Immature natural killer cell (primary cell): Measurements from ENCODE around the gene TMEM108. TPM values are rescaled to one million over a fixed set of nuclear protein-coding genes. Genes with fewer than 3 reads are reported as not detected.
A peak's percentile ranks its signal among the peaks of the same experiment; 100 is the strongest.

ENCODE experiments used
- DNase-seq, 3 donors: peaks; one replicate each; pipeline ENCODE4 v3.0.0; 2022; ENCODE audit warnings: mixed read lengths in 1 of 3
- H3K27ac Mint-ChIP-seq, 6 donors: one replicate each; pipeline ENCODE4 v1.8.0; 2020; ENCODE audit warnings: mixed read lengths in 6 of 6, mild to moderate bottlenecking in 5 of 6, inconsistent platforms in 4 of 6, moderate library complexity in 3 of 6
- H3K27me3 Mint-ChIP-seq, 3 donors: one replicate each; pipeline ENCODE4 v1.8.0; 2020 to 2021; ENCODE audit warnings: low read depth in 3 of 3, mild to moderate bottlenecking in 3 of 3, mixed read lengths in 3 of 3, moderate library complexity in 3 of 3, inconsistent platforms in 1 of 3
- H3K36me3 Mint-ChIP-seq, 3 donors: one replicate each; pipeline ENCODE4 v1.8.0; 2020; ENCODE audit warnings: mixed read lengths in 3 of 3, inconsistent platforms in 2 of 3, mild to moderate bottlenecking in 2 of 3
- H3K4me1 Mint-ChIP-seq, 2 donors: one replicate each; pipeline ENCODE4 v1.8.0; 2020; ENCODE audit warnings: inconsistent platforms in 2 of 2, mild to moderate bottlenecking in 2 of 2, mixed read lengths in 2 of 2, moderate library complexity in 1 of 2
- H3K4me3 Mint-ChIP-seq, 5 donors: one replicate each; pipeline ENCODE4 v1.8.0; 2020; ENCODE audit warnings: mild to moderate bottlenecking in 5 of 5, mixed read lengths in 5 of 5, inconsistent platforms in 3 of 5, moderate library complexity in 3 of 5
- H3K9me3 Mint-ChIP-seq, 6 donors: one replicate each; pipeline ENCODE4 v1.8.0; 2020; ENCODE audit warnings: mild to moderate bottlenecking in 6 of 6, mixed read lengths in 6 of 6, inconsistent platforms in 4 of 6, moderate library complexity in 3 of 6
- polyA plus RNA-seq, 3 donors: library from polyadenylated mRNA; unstranded; fragments of 300-500 nt; fragmentation: Illumina TruSeq; gene quantifications; one replicate each; pipeline ENCODE4 v1.2.3, GENCODE V29; 2021

TMEM108 gene
- polyA plus RNA-seq, 3 donors from 2014 or later = 0.16 TPM; not detected in 2

- Mint-ChIP-seq H3K27me3 (peaks cover 4 to 21% (median 4%) of the 10 kb centered on the region in 3 donors), H3K4me1 (no peaks in the 10 kb centered on the region), H3K4me3 (no peak overlapping the region), H3K9me3 (no peaks in the 10 kb centered on the region), H3K27ac (no peak overlapping the region), H3K36me3 (no peaks in the 10 kb centered on the region)
- no peak for DNase-seq
Measured at GRCh38 chr3:133424937-133425869, 387.0 kb downstream of the TMEM108 start.

GRCh38 chr3:133425898-133426297 is 387.7 kb downstream of the TMEM108 start:
- H3K4me1 Mint-ChIP-seq = no peaks in the 10 kb centered on the region
- no peaks in the 10 kb centered on the region for H3K9me3 Mint-ChIP-seq
- no peak for DNase-seq
- H3K27me3 Mint-ChIP-seq = peaks cover 4 to 21% (median 4%) of the 10 kb centered on the region in 3 donors
- no peaks in the 10 kb centered on the region for H3K36me3 Mint-ChIP-seq
- no peak overlapping the region for H3K4me3 Mint-ChIP-seq
- H3K27ac Mint-ChIP-seq = no peak overlapping the region

- no peaks in the 10 kb centered on the region for H3K4me1 Mint-ChIP-seq
- H3K27ac Mint-ChIP-seq = no peak overlapping the region
- H3K27me3 Mint-ChIP-seq = peaks cover 4 to 20% (median 4%) of the 10 kb centered on the region in 3 donors
- H3K36me3 Mint-ChIP-seq = no peaks in the 10 kb centered on the region
- H3K4me3 Mint-ChIP-seq = no peak overlapping the region
- DNase-seq = no peak
- no peaks in the 10 kb centered on the region for H3K9me3 Mint-ChIP-seq
Measured at GRCh38 chr3:133426721-133427120, 388.5 kb downstream of the TMEM108 start.

GRCh38 chr3:133428552-133428951 is 390.4 kb downstream of the TMEM108 start:
- no peaks in the 10 kb centered on the region for H3K9me3 Mint-ChIP-seq
- H3K27me3 Mint-ChIP-seq = peaks cover 2 to 16% (median 4%) of the 10 kb centered on the region in 3 donors
- no peak overlapping the region for H3K27ac Mint-ChIP-seq
- no peaks in the 10 kb centered on the region for H3K36me3 Mint-ChIP-seq
- H3K4me3 Mint-ChIP-seq = no peak overlapping the region
- no peak for DNase-seq
- no peaks in the 10 kb centered on the region for H3K4me1 Mint-ChIP-seq

- H3K36me3 Mint-ChIP-seq = no peaks in the 10 kb centered on the region
- H3K4me3 Mint-ChIP-seq = no peak overlapping the region
- no peaks in the 10 kb centered on the region for H3K9me3 Mint-ChIP-seq
- DNase-seq = no peak
- H3K4me1 Mint-ChIP-seq = no peaks in the 10 kb centered on the region
- no peak overlapping the region for H3K27ac Mint-ChIP-seq
- peaks cover 0 to 16% (median 4%) of the 10 kb centered on the region in 3 donors for H3K27me3 Mint-ChIP-seq
Measured at GRCh38 chr3:133429063-133429462, 390.9 kb downstream of the TMEM108 start.

GRCh38 chr3:133439563-133439962 is 401.4 kb downstream of the TMEM108 start:
- H3K36me3 Mint-ChIP-seq = peaks cover 0 to 5% (median 0%) of the 10 kb centered on the region in 3 donors
- DNase-seq = no peak
- peaks cover 0 to 5% (median 2%) of the 10 kb centered on the region in 3 donors for H3K27me3 Mint-ChIP-seq
- H3K27ac Mint-ChIP-seq = peak overlapping the region in 1 of 6 donors; percentile 24
- H3K4me3 Mint-ChIP-seq = no peak overlapping the region
- peaks cover 14 to 17% of the 10 kb centered on the region in 2 donors for H3K4me1 Mint-ChIP-seq
- no peaks in the 10 kb centered on the region for H3K9me3 Mint-ChIP-seq

GRCh38 chr3:133440652-133441051 is 402.5 kb downstream of the TMEM108 start:
- Mint-ChIP-seq H3K36me3 (peaks cover 0 to 5% (median 0%) of the 10 kb centered on the region in 3 donors), H3K9me3 (no peaks in the 10 kb centered on the region), H3K27ac (no peak overlapping the region), H3K4me1 (peaks cover 14 to 17% of the 10 kb centered on the region in 2 donors), H3K27me3 (peaks cover under 1 to 5% (median 2%) of the 10 kb centered on the region in 3 donors), H3K4me3 (no peak overlapping the region)
- DNase-seq = no peak

- peak overlapping the region; percentile 72 to 89 (median 81) for H3K4me3 Mint-ChIP-seq
- DNase-seq = peak in 2 of 3 donors; percentile 17 to 30
- peaks cover 14 to 17% of the 10 kb centered on the region in 2 donors for H3K4me1 Mint-ChIP-seq
- peaks cover 0 to 5% (median 0%) of the 10 kb centered on the region in 3 donors for H3K36me3 Mint-ChIP-seq
- peaks cover 2 to 5% (median 2%) of the 10 kb centered on the region in 3 donors for H3K27me3 Mint-ChIP-seq
- no peaks in the 10 kb centered on the region for H3K9me3 Mint-ChIP-seq
- peak overlapping the region; percentile 60 to 94 (median 90) for H3K27ac Mint-ChIP-seq
Measured at GRCh38 chr3:133441867-133442270, 403.7 kb downstream of the TMEM108 start.

GRCh38 chr3:133442518-133442917 is 404.3 kb downstream of the TMEM108 start:
- peaks cover 14 to 17% of the 10 kb centered on the region in 2 donors for H3K4me1 Mint-ChIP-seq
- peak overlapping the region in 1 of 5 donors; percentile 89 for H3K4me3 Mint-ChIP-seq
- peaks cover 0 to 5% (median 0%) of the 10 kb centered on the region in 3 donors for H3K36me3 Mint-ChIP-seq
- peak overlapping the region in 5 of 6 donors; percentile 4 to 94 (median 88) for H3K27ac Mint-ChIP-seq
- H3K9me3 Mint-ChIP-seq = no peaks in the 10 kb centered on the region
- no peak for DNase-seq
- peaks cover 2 to 5% (median 2%) of the 10 kb centered on the region in 3 donors for H3K27me3 Mint-ChIP-seq

- DNase-seq = no peak
- Mint-ChIP-seq H3K27me3 (peaks cover 2% of the 10 kb centered on the region in 3 donors), H3K9me3 (no peaks in the 10 kb centered on the region), H3K36me3 (peaks cover 0 to 5% (median 0%) of the 10 kb centered on the region in 3 donors), H3K4me1 (peaks cover 14 to 17% of the 10 kb centered on the region in 2 donors), H3K4me3 (no peak overlapping the region), H3K27ac (peak overlapping the region in 1 of 6 donors; percentile 5)
Measured at GRCh38 chr3:133443649-133444422, 405.6 kb downstream of the TMEM108 start.

GRCh38 chr3:133444423-133444774 is 406.2 kb downstream of the TMEM108 start:
- no peak overlapping the region for H3K4me3 Mint-ChIP-seq
- peaks cover 0 to 5% (median 0%) of the 10 kb centered on the region in 3 donors for H3K36me3 Mint-ChIP-seq
- H3K4me1 Mint-ChIP-seq = peaks cover 14 to 17% of the 10 kb centered on the region in 2 donors
- no peak overlapping the region for H3K27ac Mint-ChIP-seq
- no peak for DNase-seq
- H3K9me3 Mint-ChIP-seq = no peaks in the 10 kb centered on the region
- peaks cover 2% of the 10 kb centered on the region in 3 donors for H3K27me3 Mint-ChIP-seq

GRCh38 chr3:133445108-133445507 is 406.9 kb downstream of the TMEM108 start:
- Mint-ChIP-seq H3K9me3 (no peaks in the 10 kb centered on the region), H3K4me3 (no peak overlapping the region), H3K27ac (no peak overlapping the region), H3K4me1 (peaks cover 14 to 17% of the 10 kb centered on the region in 2 donors), H3K27me3 (peaks cover 2 to 4% (median 2%) of the 10 kb centered on the region in 3 donors), H3K36me3 (peaks cover 0 to 5% (median 0%) of the 10 kb centered on the region in 3 donors)
- no peak for DNase-seq
